C4-2B (cell line): ENCODE data around the gene GRID1.

Experiments
- H3K27ac ChIP-seq: fragments of 450-650 bp; 2 replicates; pipeline ENCODE4 v1.5.1; 2017
- CTCF ChIP-seq: fragments of 450-650 bp; conservative IDR thresholded peaks from 2 replicates; pipeline ENCODE4 v1.5.1; 2017; ENCODE audit warnings: mild to moderate bottlenecking
- ZFX ChIP-seq: fragments of 450-650 bp; IDR thresholded peaks from 2 replicates; pipeline ENCODE4 v1.6.1; 2017

GRID1 gene

GRCh38 chr10:86229811-86230556, 136.6 kb downstream of the GRID1 start:
- H3K27ac ChIP-seq, result no peak overlapping the region
- no peak for TF ChIP-seq ZFX
- TF ChIP-seq CTCF, result no peak

- TF ChIP-seq ZFX (no peak), CTCF (no peak)
- no peak overlapping the region for H3K27ac ChIP-seq
These were observed 137.2 kb downstream of the GRID1 start for GRCh38 chr10:86229376-86229775.

- no peak for TF ChIP-seq ZFX
- H3K27ac ChIP-seq, result no peak overlapping the region
These were observed 138.9 kb downstream of the GRID1 start for GRCh38 chr10:86227501-86228258.

GRCh38 chr10:86226781-86227201, 139.8 kb downstream of the GRID1 start:
- no peak for TF ChIP-seq ZFX
- no peak for TF ChIP-seq CTCF
- H3K27ac ChIP-seq, result no peak overlapping the region

- TF ChIP-seq ZFX, result no peak
- no peak for TF ChIP-seq CTCF
- H3K27ac ChIP-seq, result no peak overlapping the region
These were observed 140.6 kb downstream of the GRID1 start for GRCh38 chr10:86226016-86226415.

- no peak overlapping the region for H3K27ac ChIP-seq
- TF ChIP-seq ZFX (no peak), CTCF (no peak)
These were observed 141.4 kb downstream of the GRID1 start for GRCh38 chr10:86225103-86225782.

- H3K27ac ChIP-seq, result no peak overlapping the region
- TF ChIP-seq ZFX, result no peak
- no peak for TF ChIP-seq CTCF
These were observed 142.1 kb downstream of the GRID1 start for GRCh38 chr10:86224354-86225102.
